ENCODE measurements around the gene WNK4. TPM values are rescaled to one million over a fixed set of nuclear protein-coding genes. Genes with fewer than 3 reads are reported as not detected.
A peak's percentile ranks its signal among the peaks of the same experiment; 100 is the strongest.

The WNK4 gene
- total RNA-seq, 2 experiments from 2014 or later = 0.42 to 0.64 TPM

GRCh38 chr17:42841975-42842685 lies 61.7 kb downstream of the WNK4 start:
- Mint-ChIP-seq H3K4me3 (no peak overlapping the region), H3K9me3 (ENCODE audit: low read depth) (no peaks in the 10 kb centered on the region), H3K36me3 (ENCODE audit: low read depth) (peaks cover 61% of the 10 kb centered on the region), H3K27me3 (no peaks in the 10 kb centered on the region), H3K4me1 (peaks cover 18% of the 10 kb centered on the region), H3K27ac (no peak overlapping the region)
- CTCF ChIA-PET = interaction anchor here (0.7 to 2.4 kb wide), 7 partner anchors 10 to 96 kb away, joined by 3 to 10 read pairs (median 5); partner anchors contain the start of genes BECN1 and PSME3
- intact Hi-C loops (cut with DNase I, micrococcal nuclease) = no loop called here
- DNase-seq = no peak
- POLR2A ChIA-PET = interaction anchor here (0.5 kb wide), 1 partner anchor 11 kb away, joined by 3 read pairs; no protein-coding TSS in a partner anchor
- ATAC-seq = no peak

- ATAC-seq (no peak), DNase-seq (peak; percentile 37)
- peaks cover 49% of the 10 kb centered on the region for H3K36me3 Mint-ChIP-seq (ENCODE audit: low read depth)
- CTCF ChIA-PET = interaction anchor here (0.6 to 2.4 kb wide), 12 partner anchors 12 to 155 kb away, joined by 3 to 10 read pairs (median 4); partner anchors contain the start of genes BECN1, PSME3 and RPL27
- H3K4me3 Mint-ChIP-seq = no peak overlapping the region
- intact Hi-C loops (cut with DNase I, micrococcal nuclease) = loop anchor here in 1 of 2 experiments (1.0 kb wide), 2 partner anchors 86 to 94 kb away; no protein-coding TSS in a partner anchor
- POLR2A ChIA-PET = no interaction called here
- no peak overlapping the region for H3K27ac Mint-ChIP-seq
- H3K27me3 Mint-ChIP-seq = no peaks in the 10 kb centered on the region
- H3K9me3 Mint-ChIP-seq (ENCODE audit: low read depth) = no peaks in the 10 kb centered on the region
- peaks cover 19% of the 10 kb centered on the region for H3K4me1 Mint-ChIP-seq
Measured at GRCh38 chr17:42843358-42843934, 63.0 kb downstream of the WNK4 start.

- Mint-ChIP-seq H3K27ac (no peak within 1 kb of the TSS), H3K36me3 (ENCODE audit: low read depth) (peaks cover 41% of the 10 kb centered on the region), H3K4me3 (no peak within 1 kb of the TSS), H3K4me1 (peaks cover 19% of the 10 kb centered on the region), H3K27me3 (no peaks in the 10 kb centered on the region), H3K9me3 (ENCODE audit: low read depth) (no peaks in the 10 kb centered on the region)
- ATAC-seq = no peak
- ChIA-PET POLR2A (no interaction called here), CTCF (interaction anchor here (0.7 to 2.4 kb wide), 7 partner anchors 12 to 258 kb away, joined by 3 to 10 read pairs (median 5); partner anchors contain the start of genes BECN1, PSME3 and RPL27)
- DNase-seq = no peak
- intact Hi-C loops (cut with DNase I, micrococcal nuclease) = loop anchor here in 1 of 2 experiments (2.0 kb wide), 1 partner anchor 85 kb away; no protein-coding TSS in a partner anchor
Measured at GRCh38 chr17:42844271-42844670, 63.9 kb downstream of the WNK4 start, which contains the start of gene AOC2. TSS of gene AOC2 (plus strand) at chr17:42844580. CDS start at chr17:42844627, 47 bp downstream.

DNA sequence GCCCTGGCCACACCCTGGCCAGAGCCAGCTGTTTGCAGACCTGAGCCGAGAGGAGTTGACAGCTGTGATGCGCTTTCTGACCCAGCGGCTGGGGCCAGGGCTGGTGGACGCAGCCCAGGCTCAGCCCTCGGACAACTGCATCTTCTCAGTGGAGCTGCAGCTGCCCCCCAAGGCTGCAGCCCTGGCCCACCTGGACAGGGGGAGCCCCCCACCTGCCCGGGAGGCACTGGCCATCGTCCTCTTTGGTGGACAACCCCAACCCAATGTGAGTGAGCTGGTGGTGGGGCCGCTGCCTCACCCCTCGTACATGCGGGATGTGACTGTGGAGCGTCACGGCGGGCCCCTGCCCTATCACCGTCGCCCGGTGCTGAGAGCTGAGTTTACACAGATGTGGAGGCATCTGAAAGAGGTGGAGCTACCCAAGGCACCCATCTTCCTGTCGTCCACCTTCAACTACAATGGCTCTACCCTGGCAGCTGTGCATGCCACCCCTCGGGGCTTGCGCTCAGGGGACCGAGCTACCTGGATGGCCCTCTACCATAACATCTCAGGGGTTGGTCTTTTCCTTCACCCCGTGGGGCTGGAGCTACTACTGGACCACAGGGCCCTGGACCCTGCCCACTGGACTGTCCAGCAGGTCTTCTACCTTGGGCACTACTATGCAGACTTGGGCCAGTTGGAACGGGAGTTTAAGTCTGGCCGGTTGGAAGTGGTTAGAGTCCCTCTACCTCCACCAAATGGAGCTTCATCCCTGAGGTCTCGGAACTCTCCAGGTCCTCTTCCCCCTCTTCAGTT lies 64.5 kb downstream of the WNK4 start:
- CTCF ChIA-PET = interaction anchor here (0.9 to 1.5 kb wide), 4 partner anchors 12 to 153 kb away, joined by 3 to 5 read pairs (median 3); partner anchors contain the start of genes BECN1 and PSME3

DNA sequence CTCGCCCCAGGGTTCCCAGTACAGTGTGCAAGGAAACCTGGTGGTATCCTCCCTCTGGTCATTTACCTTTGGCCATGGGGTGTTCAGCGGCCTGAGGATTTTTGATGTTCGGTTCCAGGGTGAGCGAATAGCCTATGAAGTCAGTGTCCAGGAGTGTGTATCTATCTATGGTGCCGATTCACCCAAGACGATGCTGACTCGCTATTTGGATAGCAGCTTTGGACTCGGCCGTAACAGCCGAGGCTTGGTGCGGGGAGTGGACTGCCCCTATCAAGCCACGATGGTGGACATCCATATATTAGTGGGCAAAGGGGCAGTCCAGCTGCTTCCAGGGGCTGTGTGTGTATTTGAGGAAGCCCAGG lies 65.1 kb downstream of the WNK4 start:
- no peaks in the 10 kb centered on the region for H3K9me3 Mint-ChIP-seq (ENCODE audit: low read depth)
- no peak overlapping the region for H3K27ac Mint-ChIP-seq
- ATAC-seq = no peak
- peaks cover 19% of the 10 kb centered on the region for H3K4me1 Mint-ChIP-seq
- ChIA-PET POLR2A (interaction anchor here (0.6 kb wide), 2 partner anchors 93 to 832 kb away, joined by 3 to 7 read pairs; no protein-coding TSS in a partner anchor), CTCF (interaction anchor here (0.5 to 1.7 kb wide), 5 partner anchors 12 to 284 kb away, joined by 3 to 8 read pairs (median 3); partner anchors contain the start of genes BECN1, COASY and PSME3)
- intact Hi-C loops (cut with DNase I, micrococcal nuclease) = loop anchor here in 1 of 2 experiments (1.0 to 2.0 kb wide), 2 partner anchors 12 to 83 kb away; partner anchors contain the start of gene PSME3
- DNase-seq = no peak
- no peaks in the 10 kb centered on the region for H3K27me3 Mint-ChIP-seq
- peaks cover 37% of the 10 kb centered on the region for H3K36me3 Mint-ChIP-seq (ENCODE audit: low read depth)
- no peak overlapping the region for H3K4me3 Mint-ChIP-seq

More for the DNA sequence above, 64.5 kb downstream of the WNK4 start:
- Mint-ChIP-seq H3K27ac (no peak overlapping the region), H3K4me1 (peaks cover 19% of the 10 kb centered on the region), H3K9me3 (ENCODE audit: low read depth) (no peaks in the 10 kb centered on the region), H3K4me3 (no peak overlapping the region), H3K36me3 (ENCODE audit: low read depth) (peaks cover 37% of the 10 kb centered on the region), H3K27me3 (no peaks in the 10 kb centered on the region)
- ATAC-seq (no peak), DNase-seq (no peak)
- intact Hi-C loops (cut with DNase I, micrococcal nuclease) = loop anchor here in 1 of 2 experiments (1.0 to 2.0 kb wide), 2 partner anchors 12 to 84 kb away; partner anchors contain the start of gene PSME3
- POLR2A ChIA-PET = interaction anchor here (0.6 kb wide), 1 partner anchor 832 kb away, joined by 3 read pairs; no protein-coding TSS in a partner anchor

DNA sequence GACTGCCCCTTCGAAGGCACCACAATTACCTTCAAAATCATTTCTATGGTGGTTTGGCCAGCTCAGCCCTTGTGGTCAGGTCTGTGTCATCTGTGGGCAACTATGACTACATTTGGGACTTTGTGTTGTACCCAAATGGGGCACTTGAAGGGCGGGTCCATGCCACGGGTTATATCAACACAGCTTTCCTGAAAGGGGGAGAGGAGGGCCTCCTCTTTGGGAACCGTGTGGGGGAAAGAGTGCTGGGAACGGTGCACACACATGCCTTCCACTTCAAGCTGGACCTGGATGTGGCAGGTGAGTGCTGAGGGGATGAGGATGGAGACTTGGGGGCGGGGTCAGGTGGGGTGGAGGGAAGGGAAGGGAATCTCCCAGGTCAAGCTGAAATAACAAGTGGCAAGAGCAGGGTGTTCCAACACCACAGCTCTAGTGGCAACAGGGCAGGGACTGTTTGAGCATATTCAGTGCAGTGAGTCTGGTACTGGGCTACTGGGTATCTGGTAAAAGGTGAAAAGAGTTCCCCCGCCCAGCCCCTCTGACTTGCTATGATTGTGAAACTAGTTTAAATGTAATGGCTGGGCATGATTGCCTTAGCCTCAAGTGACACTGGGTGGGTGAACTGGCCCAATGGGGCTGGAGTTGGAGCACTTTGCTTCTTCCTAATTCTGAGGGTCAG lies 65.6 kb downstream of the WNK4 start:
- H3K27ac Mint-ChIP-seq = peak overlapping the region; percentile 71
- DNase-seq (peak; percentile 78), ATAC-seq (peak; percentile 83)
- H3K4me3 Mint-ChIP-seq = no peak overlapping the region
- peaks cover 35% of the 10 kb centered on the region for H3K36me3 Mint-ChIP-seq (ENCODE audit: low read depth)
- ChIA-PET CTCF (interaction anchor here (0.5 to 1.7 kb wide), 5 partner anchors 13 to 284 kb away, joined by 3 to 8 read pairs (median 3); partner anchors contain the start of genes BECN1, COASY and PSME3), POLR2A (interaction anchor here (0.6 kb wide), 2 partner anchors 10 to 92 kb away, joined by 3 to 7 read pairs; no protein-coding TSS in a partner anchor)
- intact Hi-C loops (cut with DNase I, micrococcal nuclease) = loop anchor here in 1 of 2 experiments (1.0 to 2.0 kb wide), 2 partner anchors 13 to 83 kb away; partner anchors contain the start of gene PSME3
- H3K9me3 Mint-ChIP-seq (ENCODE audit: low read depth) = no peaks in the 10 kb centered on the region
- no peaks in the 10 kb centered on the region for H3K27me3 Mint-ChIP-seq
- H3K4me1 Mint-ChIP-seq = peaks cover 19% of the 10 kb centered on the region

Small RNAs within 50 kb of the gene (microRNA-seq; reads per million reads assigned to microRNA genes)
- gene MIR6781 (ENCODE audit: borderline replicate concordance) = not detected

Other genes starting within 250 kb of the WNK4 start
- gene NAGLU, start 244.4 kb upstream of the WNK4 start, total RNA-seq = 10 to 100 TPM in 1 of 2 experiments, 1 to 10 TPM in 1; 9.7 to 12.5 TPM
- under 1 TPM; 0.35 to 0.41 TPM for gene HSD17B1, start 227.7 kb upstream of the WNK4 start, total RNA-seq
- 100 to 1,000 TPM in 1 of 2 experiments, 10 to 100 TPM in 1; 83.3 to 105 TPM for gene COASY, start 218.5 kb upstream of the WNK4 start, total RNA-seq
- gene MLX, start 213.5 kb upstream of the WNK4 start, total RNA-seq = 10 to 100 TPM; 38.7 to 40.7 TPM
- 10 to 100 TPM; 27.0 to 28.9 TPM for gene PSMC3IP, start 202.9 kb upstream of the WNK4 start, total RNA-seq
- 10 to 100 TPM; 28.3 to 30.9 TPM for gene RETREG3, start 171.2 kb upstream of the WNK4 start, total RNA-seq
- 100 to 1,000 TPM in 1 of 2 experiments, 10 to 100 TPM in 1; 76.1 to 102 TPM for gene TUBG1, start 170.9 kb upstream of the WNK4 start, total RNA-seq
- 1 to 10 TPM; 9.0 to 9.2 TPM for gene TUBG2, start 121.3 kb upstream of the WNK4 start, total RNA-seq
- under 1 TPM; 0.73 to 0.97 TPM for gene PLEKHH3, start 103.6 kb upstream of the WNK4 start, total RNA-seq
- under 1 TPM; 0.18 to 0.37 TPM for gene CCR10, start 98.8 kb upstream of the WNK4 start, total RNA-seq
- 1 to 10 TPM; 1.2 to 1.4 TPM for gene CNTNAP1, start 98.1 kb upstream of the WNK4 start, total RNA-seq
- 10 to 100 TPM; 28.6 to 29.5 TPM for gene EZH1, start 35.6 kb upstream of the WNK4 start, total RNA-seq
- not detected for gene RAMP2, start 19.4 kb upstream of the WNK4 start, total RNA-seq
- gene VPS25, start 7.2 kb upstream of the WNK4 start, total RNA-seq = 10 to 100 TPM; 62.5 to 64.0 TPM
- 10 to 100 TPM; 30.1 to 31.4 TPM for gene COA3, start 18.1 kb downstream of the WNK4 start, total RNA-seq
- not detected for gene CNTD1, start 18.3 kb downstream of the WNK4 start, total RNA-seq
- 100 to 1,000 TPM in 1 of 2 experiments, 10 to 100 TPM in 1; 69.1 to 101 TPM for gene BECN1, start 43.7 kb downstream of the WNK4 start, total RNA-seq
- gene PSME3, start 52.8 kb downstream of the WNK4 start, total RNA-seq = 100 to 1,000 TPM; 116 to 118 TPM
- gene AOC2, start 64.0 kb downstream of the WNK4 start, total RNA-seq = 1 to 10 TPM; 1.7 to 1.9 TPM
- gene AOC3, start 70.6 kb downstream of the WNK4 start, total RNA-seq = 1 to 10 TPM; 1.2 to 2.0 TPM
- not detected for gene G6PC1, start 120.2 kb downstream of the WNK4 start, total RNA-seq
- 10 to 100 TPM; 40.8 to 58.6 TPM for gene AARSD1, start 183.8 kb downstream of the WNK4 start, total RNA-seq
- gene PTGES3L, start 199.5 kb downstream of the WNK4 start, total RNA-seq = under 1 TPM; 0.21 to 0.90 TPM
- 10 to 100 TPM; 12.3 to 12.5 TPM for gene RUNDC1, start 200.0 kb downstream of the WNK4 start, total RNA-seq
- 1,000 to 10,000 TPM; 1,703 to 2,161 TPM for gene RPL27, start 217.8 kb downstream of the WNK4 start, total RNA-seq
- gene IFI35, start 226.2 kb downstream of the WNK4 start, total RNA-seq = 10 to 100 TPM; 65.3 to 68.1 TPM
- gene VAT1, start 241.8 kb downstream of the WNK4 start, total RNA-seq = 10 to 100 TPM; 26.1 to 35.0 TPM
- gene RND2, start 244.6 kb downstream of the WNK4 start, total RNA-seq = under 1 TPM; 0.05 to 0.16 TPM

Measured in activated CD4-positive, alpha-beta T cell treated with anti-CD3 and anti-CD28 coated beads for 36 hours (primary cell).